OCI-LY1 (cell line): ENCODE measurements around the gene AMN.

Experiments used
- H2AFZ ChIP-seq: fragments of 200-600 bp; sonication (generic), shearing (Covaris generic); 2 replicates; pipeline ENCODE4 v1.6.0; 2014; ENCODE audit warnings: antibody characterized with exemption, mild to moderate bottlenecking, low read length
- H3F3A ChIP-seq: fragments of 200-600 bp; sonication (generic), shearing (Covaris generic); 2 replicates; pipeline ENCODE4 v1.6.0; 2014; ENCODE audit warnings: mild to moderate bottlenecking, antibody characterized with exemption, low read length, moderate library complexity; ENCODE audit not compliant: insufficient read depth
- H3K27ac ChIP-seq: fragments of 200-600 bp; sonication (generic); 2 replicates; pipeline ENCODE4 v1.5.1; 2014; ENCODE audit warnings: low read length, mixed run types, mild to moderate bottlenecking, low read depth; ENCODE audit not compliant: poor library complexity, severe bottlenecking
- H3K27me3 ChIP-seq: fragments of 200-600 bp; sonication (generic); 2 replicates; pipeline ENCODE4 v1.6.0; 2014; ENCODE audit warnings: antibody characterized with exemption, mild to moderate bottlenecking, low read length, moderate library complexity; ENCODE audit not compliant: insufficient read depth
- H3K36me3 ChIP-seq: fragments of 200-600 bp; sonication (generic); 2 replicates; pipeline ENCODE4 v1.6.1; 2014; ENCODE audit warnings: mild to moderate bottlenecking, antibody characterized with exemption, low read length, moderate library complexity, mixed read lengths; ENCODE audit not compliant: insufficient read depth
- H3K4me1 ChIP-seq: fragments of 200-600 bp; sonication (generic); 2 replicates; pipeline ENCODE4 v1.5.1; 2014; ENCODE audit warnings: mild to moderate bottlenecking, low read length, moderate library complexity; ENCODE audit not compliant: insufficient read depth, severe bottlenecking
- H3K4me2 ChIP-seq: fragments of 200-600 bp; sonication (generic), shearing (Covaris generic); 2 replicates; pipeline ENCODE4 v1.6.1; 2014; ENCODE audit warnings: low read length
- H3K4me3 ChIP-seq: fragments of 200-600 bp; sonication (generic); 2 replicates; pipeline ENCODE4 v1.5.1; 2014; ENCODE audit warnings: low read length, low read depth, mild to moderate bottlenecking, mixed read lengths; ENCODE audit not compliant: poor library complexity, severe bottlenecking
- H3K79me2 ChIP-seq: fragments of 200-600 bp; shearing (Covaris generic); 2 replicates; pipeline ENCODE4 v1.6.1; 2016; ENCODE audit warnings: mixed run types, low read length, mixed read lengths; ENCODE audit not compliant: insufficient read depth
- H3K9ac ChIP-seq: fragments of 200-600 bp; sonication (generic), shearing (Covaris generic); 2 replicates; pipeline ENCODE4 v1.6.1; 2014; ENCODE audit warnings: mild to moderate bottlenecking, low read length, mixed read lengths
- H3K9me2 ChIP-seq: fragments of 200-600 bp; sonication (generic), shearing (Covaris generic); 2 replicates; pipeline ENCODE4 v1.6.1; 2014; ENCODE audit warnings: low read depth, mild to moderate bottlenecking, low read length, mixed read lengths
- H3K9me3 ChIP-seq: fragments of 200-600 bp; shearing (Covaris generic); 2 replicates; pipeline ENCODE4 v1.6.1; 2014; ENCODE audit warnings: low read length, mixed read lengths
- H4K20me1 ChIP-seq: fragments of 200-600 bp; sonication (generic), shearing (Covaris generic); 2 replicates; pipeline ENCODE4 v1.6.0; 2016; ENCODE audit warnings: mild to moderate bottlenecking, low read length; ENCODE audit not compliant: insufficient read depth
- EZH2 ChIP-seq: fragments of 200-600 bp; sonication (generic), shearing (Covaris generic); IDR thresholded peaks from 2 replicates; pipeline ENCODE4 v1.8.0; 2017; ENCODE audit warnings: borderline replicate concordance, mixed run types, mild to moderate bottlenecking, antibody characterized with exemption, low read length, moderate library complexity, mixed read lengths
- TF ChIP-seq, protein P1 (sequence below): fragments of 200-600 bp; sonication (generic), shearing (Covaris generic); IDR thresholded peaks from 2 replicates; pipeline ENCODE4 v1.5.1; 2017; ENCODE audit warnings: mild to moderate bottlenecking, antibody characterized with exemption, low read length, moderate library complexity, mixed read lengths

The AMN gene

GRCh38 chr14:102906616-102907302, 15.7 kb upstream of the AMN start:
- Histone ChIP-seq H3K4me2 (no peak overlapping the region), H3K36me3 (peaks cover 26% of the 10 kb centered on the region), H3K27me3 (no peaks in the 10 kb centered on the region), H3K27ac (no peak overlapping the region), H3K4me3 (no peak overlapping the region), H3K9me3 (no peaks in the 10 kb centered on the region), H3F3A (no peaks in the 10 kb centered on the region), H3K9me2 (no peaks in the 10 kb centered on the region), H3K9ac (no peak overlapping the region), H2AFZ (no peak overlapping the region), H3K4me1 (peaks cover 5% of the 10 kb centered on the region), H4K20me1 (no peaks in the 10 kb centered on the region), H3K79me2 (no peaks in the 10 kb centered on the region)
- TF ChIP-seq, protein P1, sequence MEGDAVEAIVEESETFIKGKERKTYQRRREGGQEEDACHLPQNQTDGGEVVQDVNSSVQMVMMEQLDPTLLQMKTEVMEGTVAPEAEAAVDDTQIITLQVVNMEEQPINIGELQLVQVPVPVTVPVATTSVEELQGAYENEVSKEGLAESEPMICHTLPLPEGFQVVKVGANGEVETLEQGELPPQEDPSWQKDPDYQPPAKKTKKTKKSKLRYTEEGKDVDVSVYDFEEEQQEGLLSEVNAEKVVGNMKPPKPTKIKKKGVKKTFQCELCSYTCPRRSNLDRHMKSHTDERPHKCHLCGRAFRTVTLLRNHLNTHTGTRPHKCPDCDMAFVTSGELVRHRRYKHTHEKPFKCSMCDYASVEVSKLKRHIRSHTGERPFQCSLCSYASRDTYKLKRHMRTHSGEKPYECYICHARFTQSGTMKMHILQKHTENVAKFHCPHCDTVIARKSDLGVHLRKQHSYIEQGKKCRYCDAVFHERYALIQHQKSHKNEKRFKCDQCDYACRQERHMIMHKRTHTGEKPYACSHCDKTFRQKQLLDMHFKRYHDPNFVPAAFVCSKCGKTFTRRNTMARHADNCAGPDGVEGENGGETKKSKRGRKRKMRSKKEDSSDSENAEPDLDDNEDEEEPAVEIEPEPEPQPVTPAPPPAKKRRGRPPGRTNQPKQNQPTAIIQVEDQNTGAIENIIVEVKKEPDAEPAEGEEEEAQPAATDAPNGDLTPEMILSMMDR, result no peak
- no peak for TF ChIP-seq EZH2

DNA sequence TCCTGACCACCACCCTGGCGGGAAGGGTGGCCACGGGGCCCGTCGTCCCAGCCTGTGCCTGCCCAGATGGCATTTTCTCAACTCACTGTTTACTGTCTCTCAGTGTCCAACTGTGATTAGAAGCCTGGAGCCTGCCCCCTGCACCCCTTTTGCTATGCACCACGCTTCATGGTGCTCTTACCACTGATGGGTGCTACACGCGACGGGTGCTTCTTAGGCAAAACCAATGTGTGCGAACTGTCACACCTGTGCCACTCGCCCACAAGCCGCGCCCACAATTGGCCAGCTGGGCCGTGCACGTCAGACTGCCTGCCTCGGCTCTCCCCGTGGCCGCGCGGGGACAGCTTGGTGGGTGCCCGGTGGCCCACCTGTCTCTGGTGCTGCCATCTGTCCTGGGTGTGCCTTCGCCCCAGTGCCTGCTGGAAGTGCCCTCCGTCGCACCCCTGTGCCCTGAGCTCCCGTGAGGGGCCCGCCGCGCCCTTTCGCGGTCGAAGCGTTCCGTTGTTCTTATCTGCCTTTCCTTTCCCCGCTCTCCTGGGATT, 15.1 kb upstream of the AMN start:
- TF ChIP-seq, protein P1, result no peak
- TF ChIP-seq EZH2, result no peak
- Histone ChIP-seq H2AFZ (no peak overlapping the region), H3K27ac (no peak overlapping the region), H3K4me3 (no peak overlapping the region), H3K9ac (no peak overlapping the region), H3K4me2 (no peak overlapping the region), H3K27me3 (no peaks in the 10 kb centered on the region), H3K4me1 (no peaks in the 10 kb centered on the region), H3F3A (no peaks in the 10 kb centered on the region), H3K9me3 (no peaks in the 10 kb centered on the region), H4K20me1 (no peaks in the 10 kb centered on the region), H3K9me2 (no peaks in the 10 kb centered on the region), H3K79me2 (no peaks in the 10 kb centered on the region), H3K36me3 (peaks cover 26% of the 10 kb centered on the region)

DNA sequence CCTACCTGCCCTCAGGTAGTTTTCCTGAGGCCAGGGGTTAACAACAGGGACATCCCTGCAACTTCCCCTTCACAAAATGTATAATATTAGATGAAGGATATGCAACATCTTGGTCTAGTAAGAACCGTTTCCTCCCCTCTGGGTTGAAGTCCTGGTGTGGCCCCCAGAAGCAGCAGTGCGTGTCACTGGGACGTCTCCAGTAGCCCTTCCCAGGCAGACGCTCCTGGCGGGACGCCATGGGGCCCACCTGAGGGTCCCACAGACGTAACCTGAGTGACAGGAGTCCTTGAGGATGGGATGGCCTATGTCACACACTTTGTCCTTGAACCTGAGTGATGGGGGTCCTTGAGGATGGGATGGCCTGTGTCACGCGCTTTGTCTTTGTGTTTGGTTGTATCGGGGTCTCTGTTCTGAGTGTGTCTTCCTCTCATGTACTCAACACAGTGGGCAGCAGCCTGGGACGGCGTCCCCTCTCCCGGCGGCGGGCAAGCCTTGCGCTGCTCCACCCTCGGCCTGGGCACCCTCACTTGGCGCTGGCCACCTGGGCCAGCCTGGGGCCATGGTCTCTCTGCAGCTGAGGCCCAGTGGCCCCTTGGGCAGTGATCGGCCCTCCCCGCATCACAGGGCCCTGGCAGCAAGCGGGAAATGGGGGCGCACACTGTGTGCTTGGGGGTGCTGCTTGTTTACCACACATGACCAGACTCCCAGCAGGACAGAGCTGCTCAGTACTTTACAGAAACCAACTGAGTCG, 14.3 kb upstream of the AMN start:
- no peaks in the 10 kb centered on the region for H3K9me3 ChIP-seq
- no peak overlapping the region for H2AFZ ChIP-seq
- H4K20me1 ChIP-seq, result no peaks in the 10 kb centered on the region
- peaks cover 26% of the 10 kb centered on the region for H3K36me3 ChIP-seq
- no peaks in the 10 kb centered on the region for H3F3A ChIP-seq
- H3K79me2 ChIP-seq, result no peaks in the 10 kb centered on the region
- H3K9me2 ChIP-seq, result no peaks in the 10 kb centered on the region
- H3K4me1 ChIP-seq, result no peaks in the 10 kb centered on the region
- H3K27ac ChIP-seq, result no peak overlapping the region
- H3K27me3 ChIP-seq, result no peaks in the 10 kb centered on the region
- no peak overlapping the region for H3K4me2 ChIP-seq
- no peak overlapping the region for H3K4me3 ChIP-seq
- TF ChIP-seq, protein P1, result no peak
- TF ChIP-seq EZH2, result no peak
- H3K9ac ChIP-seq, result no peak overlapping the region
